HG03175 (cell line): ENCODE measurements around the gene HTN1.
"Not testable (repeated sequence)": the region's sequence is repeated elsewhere in the genome, so short reads cannot be mapped to it uniquely, and the experiment has no call there.

ENCODE experiments used
- ATAC-seq: cut with Tn5 transposase; IDR thresholded peaks from one replicate; pipeline ENCODE4 v1.9.1; 2021; ENCODE audit warnings: mild to moderate bottlenecking, moderate library complexity; ENCODE audit not compliant: unreplicated experiment

The HTN1 gene

DNA sequence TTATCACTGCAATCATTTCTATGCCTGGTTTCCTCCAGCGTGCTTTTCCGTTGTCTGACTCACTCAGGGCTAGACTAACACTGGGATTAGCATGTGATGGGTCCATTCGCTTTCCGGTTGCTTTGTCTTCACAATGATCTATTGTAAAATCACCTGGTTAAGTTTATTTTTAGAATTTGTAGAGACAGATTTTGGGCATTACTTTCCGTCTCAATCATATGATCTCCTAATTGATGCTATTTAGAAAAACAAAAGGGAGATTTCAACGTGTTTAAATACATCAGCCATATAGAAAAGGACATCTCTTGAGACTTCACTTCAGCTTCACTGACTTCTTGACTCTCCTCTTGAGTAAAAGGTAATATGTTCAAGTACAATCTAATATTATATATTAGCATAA is at the start of gene HTN1:
HTN1 (plus strand) TSS at position 301 of the 400 bp plus-strand sequence. CDS start 2,639 bp downstream, outside the sequence.
- not testable (repeated sequence) for ATAC-seq

DNA sequence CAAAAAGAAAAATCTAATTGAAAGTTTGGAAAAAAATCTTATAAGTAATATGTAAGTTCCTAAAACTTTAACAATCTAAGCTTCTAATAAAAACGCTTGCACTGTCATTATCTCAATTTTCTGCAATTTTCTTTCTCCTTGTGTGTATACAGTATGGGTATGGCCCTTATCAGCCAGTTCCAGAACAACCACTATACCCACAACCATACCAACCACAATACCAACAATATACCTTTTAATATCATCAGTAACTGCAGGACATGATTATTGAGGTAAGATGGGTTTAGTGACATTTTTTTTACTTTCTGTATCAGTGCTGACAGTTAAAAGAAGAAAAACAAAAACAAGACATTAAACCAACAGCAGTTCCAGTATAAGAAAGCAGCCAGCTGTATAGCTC is 49.5 kb upstream of the HTN1 start:
- no peak for ATAC-seq

GRCh38 chr4:70002507-70002906 is 47.7 kb upstream of the HTN1 start:
- no peak for ATAC-seq

DNA sequence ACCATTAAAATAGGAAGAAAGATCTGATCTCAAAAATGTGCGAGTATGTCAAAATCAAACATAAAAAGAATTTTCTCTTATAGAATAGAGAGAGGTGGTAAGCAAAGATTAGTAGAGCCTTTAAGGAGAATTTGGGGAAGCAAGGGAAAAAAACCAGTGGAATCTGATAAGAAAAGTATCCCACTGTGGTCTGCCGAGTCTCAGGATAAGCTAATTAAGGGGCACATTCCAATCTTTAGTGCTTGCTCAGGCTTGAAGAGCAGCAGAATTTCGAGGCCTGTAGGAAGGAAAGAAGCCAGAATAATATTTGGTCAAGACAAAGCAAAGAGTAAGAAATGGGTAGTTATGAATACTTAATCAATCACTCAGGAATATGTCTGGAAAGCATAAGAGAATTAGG is 41.5 kb upstream of the HTN1 start:
- no peak for ATAC-seq

DNA sequence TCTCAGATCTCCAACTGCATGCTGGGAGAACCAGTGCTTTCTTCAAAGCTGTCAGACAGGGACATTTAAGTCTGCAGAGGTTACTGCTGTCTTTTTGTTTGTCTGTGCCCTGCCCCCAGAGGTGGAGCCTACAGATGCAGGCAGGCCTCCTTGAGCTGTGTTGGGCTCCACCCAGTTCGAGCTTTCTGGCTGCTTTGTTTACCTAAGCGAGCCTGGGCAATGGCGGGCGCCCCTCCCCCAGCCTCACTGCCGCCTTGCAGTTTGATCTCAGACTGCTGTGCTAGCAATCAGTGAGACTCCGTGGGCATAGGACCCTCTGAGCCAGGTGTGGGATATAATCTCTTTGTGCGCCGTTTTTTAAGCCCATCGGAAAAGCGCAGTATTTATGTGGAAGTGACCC is 31.2 kb upstream of the HTN1 start:
- not testable (repeated sequence) for ATAC-seq

GRCh38 chr4:70023218-70023617 is 27.0 kb upstream of the HTN1 start:
- ATAC-seq = no peak

DNA sequence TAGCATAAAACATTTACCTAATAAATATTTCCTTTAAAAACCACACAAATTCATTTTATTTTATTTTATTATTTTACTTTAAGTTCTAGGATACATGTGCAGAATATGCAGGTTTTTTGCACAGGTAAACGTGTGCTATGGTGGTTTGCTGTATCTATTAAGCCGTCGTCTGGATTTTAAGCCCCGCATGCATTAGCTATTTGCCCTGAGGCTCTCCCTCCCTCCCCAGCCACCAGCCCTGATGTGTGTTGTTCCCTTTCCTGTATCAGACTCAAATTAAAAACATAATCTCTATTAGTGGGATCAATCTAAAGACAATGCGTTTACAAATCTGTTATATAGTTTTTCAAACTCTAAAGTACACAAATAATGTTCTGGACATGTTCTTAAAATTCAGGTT is 23.2 kb upstream of the HTN1 start:
- ATAC-seq = no peak

GRCh38 chr4:70028159-70028558 is 22.1 kb upstream of the HTN1 start, which contains the start of gene HTN3:
HTN3 (plus strand) TSS chr4:70028459; CDS start chr4:70030741, 2,282 bp downstream.
- not testable (repeated sequence) for ATAC-seq

DNA sequence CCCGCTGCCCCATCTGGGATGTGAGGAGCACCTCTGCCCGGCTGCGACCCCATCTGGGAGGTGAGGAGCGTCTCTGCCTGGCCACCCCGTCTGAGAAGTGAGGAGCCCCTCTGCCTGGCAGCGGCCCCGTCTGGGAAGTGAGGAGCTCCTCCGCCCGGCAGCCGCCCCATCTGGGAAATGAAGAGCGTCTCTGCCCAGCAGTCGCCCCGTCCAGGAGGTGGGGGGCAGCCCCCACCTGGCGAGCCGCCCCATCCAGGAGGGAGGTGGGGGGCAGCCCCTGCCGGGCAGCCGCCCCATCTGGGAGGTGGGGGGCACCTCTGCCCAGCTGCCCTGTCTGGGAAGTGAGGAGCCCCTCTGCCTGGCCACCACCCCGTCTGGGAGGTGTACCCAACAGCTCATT is 12.7 kb upstream of the HTN1 start:
- not testable (repeated sequence) for ATAC-seq

GRCh38 chr4:70039928-70040327 is 10.3 kb upstream of the HTN1 start:
- ATAC-seq = not testable (repeated sequence)

DNA sequence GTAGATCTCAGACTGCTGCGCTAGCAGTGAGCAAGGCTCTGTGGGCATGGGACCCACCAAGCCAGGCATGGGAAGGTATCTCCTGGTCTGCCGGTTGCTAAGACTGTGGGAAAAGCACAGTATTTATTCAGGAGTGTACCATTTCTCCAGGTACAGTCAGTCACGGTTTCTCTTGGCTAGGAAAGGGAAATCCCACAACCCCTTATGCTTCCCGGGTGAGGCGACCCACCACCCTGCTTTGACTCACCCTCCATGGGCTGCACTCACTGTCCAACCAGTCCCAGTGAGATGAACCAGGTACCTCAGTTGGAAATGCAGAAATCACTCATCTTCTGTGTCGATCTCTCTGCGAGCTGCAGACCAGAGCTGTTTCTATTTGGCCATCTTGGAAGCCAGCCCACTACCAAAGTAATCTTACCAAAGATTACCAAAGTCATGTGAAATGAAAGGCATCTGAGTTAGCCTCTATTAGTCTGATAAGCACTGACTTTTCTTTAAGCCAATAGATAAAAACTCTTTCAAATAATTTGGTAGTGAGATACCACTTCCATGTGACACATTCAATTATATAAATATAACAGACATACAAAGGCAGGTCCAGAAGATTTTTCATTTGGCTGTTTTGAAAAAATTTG is 8.5 kb upstream of the HTN1 start:
- ATAC-seq = no peak

DNA sequence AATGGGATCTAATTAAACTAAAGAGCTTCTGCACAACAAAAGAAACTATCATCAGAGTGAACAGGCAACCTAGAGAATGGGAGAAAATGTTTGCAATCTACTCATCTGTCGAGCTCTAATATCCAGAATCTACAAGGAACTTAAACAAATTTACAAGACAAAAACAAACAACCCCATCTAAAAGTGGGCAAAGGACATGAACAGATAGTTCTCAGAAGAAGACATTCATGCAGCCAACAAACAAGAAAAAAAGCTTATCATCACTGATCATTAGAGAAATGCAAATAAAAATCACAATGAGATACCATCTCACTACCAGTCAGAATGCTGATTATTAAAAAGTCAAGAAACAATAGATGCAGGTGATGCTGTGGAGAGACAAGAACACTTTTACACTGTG is 6.3 kb downstream of the HTN1 start:
- ATAC-seq = not testable (repeated sequence)

GRCh38 chr4:70057651-70058050 is 7.4 kb downstream of the HTN1 start:
- no peak for ATAC-seq

DNA sequence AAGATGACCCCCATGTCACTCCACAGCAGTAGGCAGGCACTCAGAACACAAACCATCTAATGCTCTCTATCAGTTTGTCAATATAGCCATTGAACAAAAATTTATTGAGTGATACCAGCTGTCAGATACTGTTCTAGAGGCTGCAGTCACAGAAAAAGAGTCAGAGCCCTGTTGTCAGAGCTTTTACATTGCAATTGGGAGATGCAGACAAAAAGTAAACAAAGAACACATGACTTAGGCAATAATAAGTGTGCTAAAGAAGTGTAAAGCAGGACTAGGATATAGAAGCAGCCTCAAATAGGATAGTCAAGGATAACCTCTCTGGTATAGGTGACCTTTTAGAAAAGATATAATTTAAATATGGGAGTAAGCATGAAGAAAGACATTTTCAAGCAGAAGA is 8.9 kb downstream of the HTN1 start:
- ATAC-seq = no peak

DNA sequence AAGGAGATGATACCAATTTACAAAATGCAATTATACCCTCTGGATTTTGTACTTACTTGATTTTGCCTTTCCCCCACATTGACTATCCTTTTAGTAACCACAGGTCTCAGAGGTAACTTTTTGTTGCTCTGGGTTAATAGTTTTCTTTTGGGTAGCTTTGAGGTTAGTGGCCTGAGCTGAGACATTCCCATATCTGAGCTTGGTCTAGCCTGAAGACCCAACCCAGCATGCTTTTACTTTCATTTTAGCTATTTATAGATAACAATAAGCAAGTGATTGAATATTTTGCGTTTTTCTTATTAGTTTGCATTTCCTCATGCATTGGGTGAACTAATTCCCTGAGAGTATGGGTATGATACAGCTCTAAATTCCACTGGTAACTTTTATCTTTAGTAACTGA is 11.8 kb downstream of the HTN1 start:
- ATAC-seq = peak; percentile 82

GRCh38 chr4:70080205-70080604 is 30.0 kb downstream of the HTN1 start:
- no peak for ATAC-seq

- ATAC-seq = no peak
Measured at GRCh38 chr4:70099206-70099605, 49.0 kb downstream of the HTN1 start.
